NCI-H2171 (cell line): ENCODE measurements around the gene ODF2.
"Not testable (repeated sequence)": the region's sequence is repeated elsewhere in the genome, so short reads cannot be mapped to it uniquely, and the experiment has no call there.

ENCODE experiments used
- DNase-seq: peaks from one replicate; lab custom pipeline; 2025; lab: John Stamatoyannopoulos, UW

Gene ODF2

DNA sequence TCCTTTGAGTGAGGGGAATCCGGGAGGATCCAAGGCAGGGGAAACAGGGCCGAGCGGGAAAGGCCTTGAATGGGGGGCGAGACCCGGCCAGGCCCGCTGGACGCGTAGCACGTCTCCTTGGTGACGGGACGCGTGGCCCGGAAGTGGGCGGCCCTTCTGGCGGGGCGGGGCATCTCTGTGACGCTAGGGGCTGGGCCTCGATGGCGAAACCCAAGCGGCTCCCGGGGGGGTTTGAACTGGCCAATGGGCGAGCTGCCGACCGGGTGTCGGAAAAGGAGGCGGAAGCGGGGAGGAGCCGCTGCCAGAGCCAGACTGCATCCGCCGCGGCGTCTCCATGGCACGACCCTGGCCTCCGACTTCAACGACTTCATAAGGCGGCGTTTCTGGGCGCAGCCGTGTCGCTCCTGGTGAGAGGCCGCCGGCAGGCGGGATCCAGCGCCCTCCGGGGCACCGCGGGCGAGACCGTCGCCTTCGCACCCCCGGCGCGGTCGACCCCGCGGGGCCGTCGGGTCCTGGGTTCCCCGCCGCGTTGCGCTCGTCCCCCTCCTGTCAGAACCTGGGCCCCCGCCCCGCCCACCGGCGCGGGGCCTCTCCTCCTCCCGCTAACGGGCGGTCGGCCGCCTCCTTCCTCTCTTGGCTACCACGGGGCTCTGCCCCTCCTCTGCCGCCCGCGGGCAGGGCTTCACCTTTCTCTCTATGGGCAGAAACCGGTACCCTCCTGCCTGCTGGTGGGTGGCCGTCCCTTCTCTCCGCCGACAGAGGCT lies at the start of gene ODF2:
TSS of gene ODF2 (plus strand) at position 158 of the 764 bp plus-strand sequence. CDS start at position 244, 86 bp downstream.
- DNase-seq = peak; percentile 100

DNA sequence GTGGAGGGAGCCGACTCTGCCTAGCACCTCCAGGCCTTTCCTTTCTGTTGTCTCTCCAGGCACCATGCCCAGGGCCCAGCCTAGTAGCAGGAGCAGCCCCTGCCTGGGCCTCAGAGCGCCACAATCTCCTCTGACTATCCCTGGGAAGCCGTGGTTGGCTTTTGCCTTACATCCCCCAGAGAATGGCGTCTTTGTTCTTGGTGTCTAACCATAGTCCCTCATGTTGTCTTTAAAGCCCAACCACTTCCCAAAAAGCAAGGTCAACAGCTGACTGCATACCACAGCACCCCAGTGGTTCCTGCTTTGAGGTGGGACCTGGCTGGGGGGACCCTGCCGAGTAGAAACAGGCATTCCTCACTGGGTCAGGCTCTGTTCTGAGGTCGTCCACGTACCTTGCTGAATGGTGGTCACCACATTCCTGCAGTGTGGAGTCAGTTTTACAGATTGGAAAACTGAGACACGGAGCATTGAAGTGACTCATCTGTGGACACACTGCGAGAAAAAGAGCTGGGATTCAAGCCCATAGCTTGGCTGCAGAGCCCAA lies 48.9 kb upstream of the ODF2 start:
- no peak for DNase-seq

DNA sequence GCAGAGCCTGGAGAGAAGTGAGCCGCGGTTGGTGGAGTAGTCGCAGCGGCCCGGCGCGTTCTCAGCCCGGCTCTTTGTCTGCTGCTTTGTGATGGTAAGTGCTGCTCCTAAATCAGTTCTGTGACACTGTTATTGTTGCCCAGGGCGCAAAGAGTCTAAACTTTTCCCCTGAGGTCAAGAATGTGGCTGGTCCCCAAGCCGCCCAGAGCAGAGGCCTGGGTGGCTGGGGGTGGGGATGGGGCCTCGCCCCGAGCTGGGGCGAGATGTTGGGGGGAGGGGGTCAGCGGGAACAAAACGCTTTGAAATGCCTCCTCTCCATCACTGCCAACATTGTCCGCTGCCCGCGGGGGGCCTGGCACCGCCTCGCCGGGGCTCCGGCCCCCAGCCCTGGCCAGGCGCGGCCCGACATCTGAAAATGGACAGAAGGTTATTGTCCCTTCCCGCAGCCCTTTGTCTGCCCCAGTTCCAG lies 46.8 kb upstream of the ODF2 start:
- no peak for DNase-seq

DNA sequence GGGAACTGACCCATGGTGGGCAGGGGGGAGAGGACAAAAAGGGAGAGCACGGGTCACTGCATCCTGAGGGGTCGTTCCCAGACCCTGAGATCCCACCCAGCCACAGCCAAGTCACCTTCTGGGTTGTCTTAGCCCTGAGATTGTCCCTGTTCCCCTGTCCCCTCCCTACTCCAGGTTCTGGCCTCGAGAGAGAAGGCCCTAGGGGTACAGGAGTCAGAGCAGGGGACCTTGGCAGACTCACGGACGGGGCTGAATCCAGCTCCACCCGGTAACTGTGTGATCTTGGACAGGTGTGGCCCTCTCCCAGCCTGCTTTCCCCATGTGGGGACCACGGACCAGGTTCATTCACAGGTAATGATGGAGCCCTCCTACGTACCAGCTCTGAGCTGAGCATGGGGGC lies 46.4 kb upstream of the ODF2 start:
- no peak for DNase-seq

DNA sequence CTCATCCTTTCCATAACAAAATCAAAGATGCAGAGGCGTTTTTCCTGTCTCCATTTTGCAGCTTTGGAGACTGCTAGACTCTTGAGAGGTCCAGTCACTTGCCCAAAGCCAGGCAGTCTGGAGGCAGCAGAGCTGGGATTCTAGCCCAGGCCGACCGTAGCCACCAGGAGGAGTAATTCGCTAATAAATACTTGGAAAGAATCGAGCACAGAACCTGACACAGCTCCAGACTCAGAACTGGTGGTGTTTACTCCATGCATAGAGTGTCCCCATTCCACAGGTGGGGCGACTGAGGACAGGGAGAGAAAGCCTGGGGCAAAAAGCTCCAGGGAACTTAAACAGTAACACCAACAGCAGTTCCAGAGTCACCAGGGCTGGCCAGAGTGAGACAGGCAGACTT lies 45.8 kb upstream of the ODF2 start:
- DNase-seq = no peak

DNA sequence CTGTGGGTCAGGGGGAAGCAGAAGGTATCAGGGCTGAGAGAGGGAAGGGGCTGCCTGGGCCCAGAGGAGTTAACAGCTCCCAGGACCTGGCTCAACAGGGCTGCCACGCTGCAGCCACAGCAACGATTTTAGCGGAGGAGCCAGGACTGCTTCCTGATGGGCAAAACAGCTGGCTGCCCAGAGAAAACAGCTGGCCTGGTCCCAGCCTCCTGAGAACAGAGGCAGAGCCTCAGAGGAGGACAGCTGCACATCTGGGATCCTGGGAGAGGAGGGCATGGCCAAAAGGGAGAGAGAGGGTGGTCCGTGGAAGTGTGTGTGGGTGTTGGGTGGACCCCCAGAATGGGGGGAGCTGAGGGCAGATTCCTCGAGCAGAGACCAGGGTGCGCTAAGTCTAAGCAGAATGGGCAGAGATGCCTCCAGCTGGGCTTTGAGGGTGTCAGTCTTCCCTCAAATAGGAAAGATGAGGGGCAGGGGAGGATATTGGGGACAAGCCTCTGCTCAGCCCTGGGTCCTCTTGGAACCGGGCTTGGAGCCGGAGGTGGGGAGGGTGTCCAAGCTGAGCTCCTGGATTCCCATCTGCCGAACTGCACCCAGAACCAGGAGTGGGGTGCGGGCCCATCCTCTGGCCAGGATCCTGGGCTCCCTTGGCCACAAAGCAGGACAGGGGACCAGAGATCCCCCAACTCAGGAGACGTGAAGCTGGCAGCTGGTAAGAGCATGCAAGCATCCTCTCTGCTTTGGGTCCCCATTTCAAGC lies 44.3 kb upstream of the ODF2 start:
- no peak for DNase-seq

DNA sequence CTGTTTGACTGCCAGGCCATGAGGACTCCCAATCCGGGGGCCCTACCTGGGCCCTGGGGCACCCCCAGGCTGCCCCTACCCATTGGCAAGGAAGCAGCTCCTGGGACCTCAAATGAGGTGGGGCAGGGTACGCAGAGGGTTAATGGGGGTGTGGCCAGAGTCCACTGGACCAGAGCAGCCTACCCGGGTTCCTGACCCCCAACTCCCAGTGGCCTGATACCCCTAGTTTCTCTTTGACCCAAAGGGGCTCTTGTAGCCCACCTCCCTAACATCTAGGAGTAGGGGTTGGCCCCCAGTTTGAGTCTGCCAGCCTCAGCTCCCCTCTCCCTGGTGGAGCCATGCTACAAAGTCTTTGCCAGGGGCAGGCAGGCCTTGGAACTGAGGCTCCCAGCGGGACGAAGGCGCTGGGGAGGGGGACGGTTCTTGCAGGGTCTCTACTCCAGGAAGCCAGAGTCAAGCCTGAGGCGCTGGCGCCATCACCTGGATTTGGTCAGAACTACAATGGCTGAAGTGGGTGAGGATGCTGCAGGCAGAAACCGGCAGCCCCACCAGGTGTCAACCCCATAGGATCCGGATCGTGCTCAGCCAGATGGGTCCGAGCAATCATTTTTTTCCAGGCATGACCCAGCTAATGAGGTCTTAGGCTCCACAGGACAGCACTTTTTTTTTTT lies 43.6 kb upstream of the ODF2 start:
- peak; percentile 51 for DNase-seq

DNA sequence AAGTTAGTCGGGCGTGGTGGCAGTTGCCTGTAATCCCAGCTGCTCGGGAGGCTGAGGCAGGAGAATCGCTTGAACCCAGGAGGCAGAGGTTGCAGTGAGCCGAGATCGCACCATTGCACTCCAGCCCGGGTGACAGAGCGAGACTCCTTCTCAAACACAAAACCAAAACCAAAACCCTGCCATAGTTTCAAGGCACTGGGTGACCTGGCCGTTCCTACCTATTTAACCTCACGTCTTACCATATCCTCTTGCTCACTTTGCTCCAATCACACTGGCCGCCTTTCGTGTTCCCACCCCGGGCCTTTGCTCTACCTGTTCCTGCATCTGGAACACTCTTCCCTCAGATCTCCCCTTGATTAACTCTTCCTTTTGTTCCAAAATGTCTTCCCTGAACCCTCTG lies 42.1 kb upstream of the ODF2 start:
- not testable (repeated sequence) for DNase-seq

DNA sequence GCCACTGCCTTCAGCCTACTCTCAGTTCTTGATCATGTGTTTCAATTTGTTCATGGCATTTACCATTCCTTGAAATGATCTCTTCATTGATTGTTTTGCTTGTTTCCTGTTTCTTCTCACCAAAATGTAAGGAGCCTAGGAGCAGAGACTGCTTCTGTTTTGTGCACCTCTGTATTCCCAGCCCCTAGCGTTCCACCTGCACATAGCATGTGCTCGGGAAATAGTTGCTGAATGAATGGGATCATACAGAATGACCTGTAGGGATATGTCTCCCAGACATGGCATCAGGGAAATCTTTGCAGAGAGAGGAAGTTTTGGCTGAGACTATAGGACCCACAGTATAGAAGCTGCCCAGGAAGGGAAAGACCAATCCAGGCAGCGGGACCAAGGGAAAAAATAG lies 41.3 kb upstream of the ODF2 start:
- DNase-seq = no peak

DNA sequence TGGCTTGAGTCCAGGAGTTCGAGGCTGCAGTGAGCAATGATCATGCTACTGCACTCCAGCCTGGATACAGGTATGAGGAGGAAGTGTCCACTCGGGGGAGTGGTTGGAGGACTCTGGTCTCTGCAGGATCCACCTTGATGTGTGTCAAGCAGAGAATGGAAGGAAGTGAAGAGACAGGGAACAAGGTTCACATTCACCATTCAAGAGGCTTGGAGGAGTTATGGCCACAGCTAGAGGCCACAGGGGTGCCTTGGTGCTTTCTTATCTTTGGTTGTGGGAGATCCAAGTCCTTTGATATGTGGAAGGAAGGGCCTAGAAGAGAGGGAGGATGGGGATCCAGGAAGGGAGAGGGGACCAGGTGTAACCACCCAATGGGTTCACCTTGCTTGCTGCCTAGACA lies 40.5 kb upstream of the ODF2 start:
- DNase-seq = no peak

DNA sequence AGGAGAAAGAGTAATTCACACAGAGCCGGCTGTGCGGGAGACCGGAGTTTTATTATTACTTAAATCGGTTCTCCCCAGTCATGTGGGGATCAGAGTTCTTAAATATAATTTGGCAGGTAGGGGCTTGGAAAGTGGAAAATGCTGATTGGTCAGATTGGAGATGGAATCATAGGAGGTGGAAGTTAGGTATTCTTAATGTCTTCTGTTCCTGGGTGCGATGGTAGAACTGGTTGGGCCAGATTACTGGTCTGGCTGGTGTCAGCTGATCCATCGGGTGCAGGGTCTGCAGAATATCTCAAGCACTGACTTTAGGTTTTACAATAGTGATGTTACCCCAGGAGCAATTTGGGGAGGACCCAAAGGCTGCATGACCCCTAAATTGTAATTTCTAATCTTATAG lies 39.8 kb upstream of the ODF2 start:
- DNase-seq = no peak

DNA sequence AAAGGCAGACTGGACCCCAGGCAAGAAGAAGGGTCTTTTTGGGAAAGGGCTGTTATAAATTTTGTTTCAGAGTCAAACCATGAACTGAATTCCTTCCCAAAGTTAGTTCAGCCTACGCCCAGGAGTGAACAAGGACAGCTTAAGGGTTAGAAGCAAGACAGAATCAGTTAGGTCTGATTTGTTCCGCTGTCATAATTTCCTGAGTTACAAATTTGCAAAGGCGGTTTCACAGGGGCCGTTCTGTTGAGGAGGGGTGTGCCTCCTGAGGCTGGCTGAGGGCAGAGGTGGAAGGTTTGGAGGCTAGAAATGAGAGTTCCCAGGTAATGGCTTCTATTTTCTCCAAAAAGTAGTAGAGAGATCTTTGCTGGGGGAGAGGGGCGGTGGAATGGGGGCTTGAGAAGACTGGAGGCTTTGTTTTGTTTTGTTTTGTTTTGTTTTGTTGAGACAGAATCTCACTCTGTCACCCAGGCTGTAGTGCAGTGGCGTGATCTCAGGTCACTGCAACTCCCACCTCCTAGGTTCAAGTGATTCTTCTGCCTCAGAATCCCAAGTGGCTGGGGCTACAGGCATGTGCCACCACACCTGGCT lies 39.3 kb upstream of the ODF2 start:
- DNase-seq = no peak

DNA sequence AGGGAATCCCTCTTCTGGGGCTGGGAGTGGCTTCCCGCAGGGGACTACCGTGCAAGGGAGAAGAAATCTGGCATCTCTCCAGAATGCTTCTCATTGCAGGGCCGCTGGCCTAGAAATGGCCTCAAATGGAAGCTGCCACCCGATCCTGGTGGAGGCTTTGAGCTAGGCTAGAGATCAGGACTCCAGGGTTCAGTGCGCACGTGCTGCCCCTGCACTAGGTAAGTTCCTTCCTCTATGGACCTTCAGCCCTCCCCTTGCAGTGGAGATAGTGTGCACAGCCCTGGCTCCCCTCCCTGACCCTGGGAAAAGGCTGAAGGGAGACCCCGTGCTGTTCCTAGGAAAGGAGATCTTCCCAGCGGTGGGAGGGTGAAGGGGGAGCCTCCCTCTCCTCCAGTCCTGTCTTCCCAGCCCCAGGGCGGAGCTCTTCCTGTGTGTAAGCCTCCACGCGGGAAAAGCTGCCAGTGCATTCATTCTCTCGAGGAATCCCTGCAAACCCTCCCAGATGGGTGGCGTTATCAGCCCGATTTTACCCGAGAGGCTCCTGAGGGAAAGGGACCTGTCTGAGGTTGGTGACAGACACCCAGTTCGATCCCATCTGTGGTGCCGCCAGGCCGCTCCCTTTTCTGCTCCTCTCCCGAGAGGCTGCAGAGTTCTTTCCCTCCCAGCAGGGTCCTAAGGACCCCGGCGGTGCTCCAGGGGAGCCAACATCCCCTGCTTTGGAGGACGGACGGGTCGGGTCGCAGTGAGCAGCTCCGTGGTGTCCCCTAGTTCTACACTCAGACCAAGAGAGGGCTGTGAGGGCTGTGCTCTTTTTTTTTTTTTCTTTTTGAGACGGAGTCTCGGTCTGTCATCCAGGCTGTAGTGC lies 36.5 kb upstream of the ODF2 start:
- peak; percentile 90 for DNase-seq

DNA sequence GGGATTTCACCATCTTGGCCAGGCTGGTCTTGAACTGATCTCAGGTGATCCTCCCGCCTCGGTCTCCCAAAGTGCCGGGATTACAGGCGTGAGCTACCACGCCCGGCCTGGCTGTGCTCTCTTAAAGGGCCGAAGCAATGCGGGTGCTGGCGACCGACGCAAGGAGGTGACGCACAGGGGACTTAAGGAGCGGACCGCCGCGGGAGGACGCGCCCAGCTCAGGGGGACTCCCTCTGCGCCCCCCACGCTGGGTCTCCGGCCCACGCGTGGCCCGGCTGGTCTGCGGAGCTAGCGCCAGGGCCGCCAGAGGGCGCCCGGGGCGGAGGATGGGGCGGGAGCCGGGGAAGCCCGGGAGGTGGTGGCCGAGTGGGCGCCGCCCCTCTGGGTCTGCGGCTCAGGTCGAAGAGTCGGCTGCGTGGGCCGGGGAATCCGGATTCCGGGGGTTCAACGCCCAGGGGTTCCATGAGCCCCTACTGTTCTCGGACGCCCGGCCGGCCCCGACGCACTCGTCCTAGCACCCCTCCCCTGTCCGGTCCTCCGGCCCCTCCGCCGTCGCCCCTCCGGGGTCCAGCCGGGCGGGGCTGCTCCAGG lies 35.7 kb upstream of the ODF2 start:
- DNase-seq = peak; percentile 51

DNA sequence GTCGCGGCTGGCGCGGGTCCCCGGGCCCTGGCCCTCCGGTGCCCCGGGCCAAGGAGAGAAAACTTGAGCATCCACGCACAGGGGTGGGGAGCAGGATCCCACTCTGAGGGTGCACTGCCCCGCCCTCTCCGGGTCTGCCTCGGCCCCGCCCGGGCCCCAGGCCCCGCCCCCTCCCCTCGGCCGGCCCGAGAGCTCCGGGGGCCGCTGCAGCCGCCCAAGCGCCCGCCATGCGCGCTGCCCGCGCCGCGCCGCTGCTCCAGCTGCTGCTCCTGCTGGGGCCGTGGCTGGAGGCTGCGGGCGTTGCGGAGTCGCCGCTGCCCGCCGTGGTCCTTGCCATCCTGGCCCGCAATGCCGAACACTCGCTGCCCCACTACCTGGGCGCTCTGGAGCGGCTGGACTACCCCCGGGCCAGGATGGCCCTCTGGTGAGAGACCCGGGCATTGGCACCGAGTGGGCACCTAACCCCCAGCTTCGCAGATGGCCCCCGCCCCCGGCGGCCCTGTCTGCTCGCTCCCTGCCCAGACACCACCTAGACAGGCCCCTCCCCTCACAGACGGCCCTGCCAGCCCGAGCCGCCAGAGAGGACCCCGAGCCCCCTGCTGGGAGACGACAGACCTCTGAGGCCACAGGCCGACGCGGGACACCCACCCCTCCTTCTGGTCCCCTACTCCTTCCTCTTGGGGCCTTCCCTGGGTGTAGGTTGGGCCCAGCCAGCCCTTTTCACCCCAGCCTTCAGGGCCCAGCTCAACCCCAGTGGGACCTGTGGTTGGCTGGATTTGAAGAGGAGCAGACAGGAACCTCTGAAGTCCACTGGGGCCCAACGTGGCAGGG lies 34.9 kb upstream of the ODF2 start, which contains the start of gene CERCAM:
TSS of gene CERCAM (plus strand) at position 207 of the 831 bp plus-strand sequence. CDS start at position 228, 21 bp downstream.
- DNase-seq = peak; percentile 60

DNA sequence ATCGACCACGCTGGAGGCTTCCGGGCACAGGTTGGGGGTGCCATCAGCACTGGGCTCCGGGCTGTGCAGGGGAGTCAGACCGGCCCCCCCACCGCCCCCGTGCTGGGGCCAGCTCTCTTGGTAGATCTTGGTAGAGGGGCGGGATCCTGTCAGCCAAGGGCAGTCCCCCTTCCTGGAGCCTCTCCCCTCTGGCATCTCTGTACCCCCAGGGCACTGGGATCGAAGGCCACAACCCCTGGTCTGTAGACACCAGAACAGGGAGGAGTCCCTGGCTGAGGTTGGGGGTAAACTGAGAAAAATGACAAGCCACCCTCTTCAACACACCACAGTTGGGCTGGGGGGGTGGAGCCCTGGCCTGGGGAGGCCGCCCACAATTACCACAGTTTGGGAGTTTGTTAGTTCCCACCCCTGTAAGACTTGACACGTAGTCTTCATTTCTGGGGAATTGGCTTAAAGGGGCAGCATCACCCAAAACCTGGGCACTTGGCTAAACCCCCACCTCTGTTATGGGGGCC lies 34.3 kb upstream of the ODF2 start:
- DNase-seq = no peak

DNA sequence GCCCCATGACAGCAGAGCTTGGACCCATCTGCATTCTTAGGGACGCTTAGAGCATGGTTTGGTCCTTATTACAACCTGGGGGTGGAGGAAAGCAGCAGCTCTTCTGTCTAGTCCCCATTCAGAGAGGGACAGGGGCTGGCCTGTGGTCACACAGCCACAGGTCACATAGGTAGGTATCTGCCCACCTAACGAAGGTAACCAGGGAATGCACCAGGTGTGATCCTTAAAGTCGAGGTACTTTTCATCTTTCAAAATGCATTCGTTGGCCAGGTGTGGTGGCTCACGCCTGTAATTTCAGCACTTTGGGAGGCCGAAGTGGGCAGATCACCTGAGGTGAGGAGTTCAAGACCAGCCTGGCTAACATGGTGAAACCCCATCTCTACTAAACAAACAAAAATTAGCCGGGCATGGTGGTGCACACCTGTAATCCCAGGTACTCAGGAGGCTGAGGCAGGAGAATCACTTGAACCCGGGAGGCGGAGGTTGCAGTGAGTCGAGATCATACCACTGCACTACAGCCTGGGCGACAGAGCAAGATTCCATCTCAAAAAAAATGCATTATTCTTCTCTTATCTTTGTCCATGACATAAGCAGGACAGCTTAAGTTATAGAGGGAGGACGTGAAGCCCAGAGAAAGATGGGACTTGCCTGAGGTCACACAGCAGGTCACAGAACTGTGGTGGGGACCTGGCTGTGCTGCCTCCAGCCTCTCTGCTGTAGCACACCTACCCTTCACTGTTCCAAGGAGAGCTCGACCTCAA lies 33.6 kb upstream of the ODF2 start:
- not testable (repeated sequence) for DNase-seq

DNA sequence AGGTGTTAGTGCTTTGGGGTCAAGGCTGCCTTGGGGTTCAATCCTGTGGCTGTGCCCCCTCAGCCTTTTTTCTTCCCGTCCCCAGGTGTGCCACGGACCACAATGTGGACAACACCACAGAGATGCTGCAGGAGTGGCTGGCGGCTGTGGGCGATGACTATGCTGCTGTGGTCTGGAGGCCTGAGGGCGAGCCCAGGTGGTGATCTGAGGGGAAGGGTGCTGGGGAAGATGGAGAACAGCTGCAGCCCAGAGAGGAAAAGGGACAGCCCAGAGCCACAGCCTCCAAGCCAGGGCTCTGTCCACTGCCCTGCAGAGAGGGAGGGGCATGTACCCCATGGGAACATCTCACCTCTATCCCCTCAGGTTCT lies 33.0 kb upstream of the ODF2 start:
- DNase-seq = no peak

DNA sequence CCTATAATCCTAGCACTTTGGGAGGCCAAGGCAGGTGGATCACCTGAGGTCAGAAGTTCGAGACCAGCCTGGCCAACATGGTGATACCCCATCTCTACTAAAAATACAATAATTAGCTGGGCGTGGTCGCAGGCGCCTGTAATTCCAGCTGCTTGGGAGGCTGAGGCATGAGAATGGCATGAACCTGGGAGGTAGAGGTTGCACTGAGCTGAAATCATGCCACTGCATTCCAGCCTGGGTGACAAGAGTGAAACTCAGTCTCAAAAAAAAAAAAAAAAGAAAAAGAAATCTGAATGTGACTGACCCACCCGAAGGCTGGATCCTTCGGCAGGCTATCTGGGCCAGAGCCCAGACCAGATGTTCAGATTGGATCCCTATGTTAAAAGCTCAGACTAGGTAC lies 32.5 kb upstream of the ODF2 start:
- not testable (repeated sequence) for DNase-seq
